Activated CD4-positive, CD25-positive, alpha-beta regulatory T cell treated with anti-CD3 and anti-CD28 coated beads, Interleukin-2, amount 50 U/mL, for 24 hours (primary cell): ENCODE results near the gene MICAL2.

Source experiments
- ATAC-seq, 2 donors: fragments of 150-1000 bp; cut with Tn5 transposase; one replicate each; pipeline ENCODE4 v1.10.0; 2021; ENCODE audit warnings: mild to moderate bottlenecking in 1 of 2, moderate library complexity in 1 of 2

The MICAL2 gene

DNA sequence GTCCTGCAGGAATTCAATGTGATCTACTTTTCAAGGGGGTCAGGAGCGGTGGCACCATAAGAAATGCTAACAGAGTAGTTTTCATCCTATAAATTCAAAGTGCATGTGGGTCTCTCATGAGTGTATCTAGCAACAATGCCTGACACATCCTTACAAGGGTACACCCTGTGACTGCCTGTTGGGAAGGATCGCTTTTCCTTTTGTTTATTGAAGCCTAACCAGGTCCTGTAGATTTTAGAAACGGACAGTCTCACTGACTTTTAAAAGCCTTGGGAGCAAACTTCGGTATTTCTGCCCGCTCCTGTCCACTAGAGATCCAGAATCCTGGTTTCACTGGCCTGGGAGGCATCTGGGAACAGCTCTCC lies 102.4 kb downstream of the MICAL2 start:
- ATAC-seq = no peak

DNA sequence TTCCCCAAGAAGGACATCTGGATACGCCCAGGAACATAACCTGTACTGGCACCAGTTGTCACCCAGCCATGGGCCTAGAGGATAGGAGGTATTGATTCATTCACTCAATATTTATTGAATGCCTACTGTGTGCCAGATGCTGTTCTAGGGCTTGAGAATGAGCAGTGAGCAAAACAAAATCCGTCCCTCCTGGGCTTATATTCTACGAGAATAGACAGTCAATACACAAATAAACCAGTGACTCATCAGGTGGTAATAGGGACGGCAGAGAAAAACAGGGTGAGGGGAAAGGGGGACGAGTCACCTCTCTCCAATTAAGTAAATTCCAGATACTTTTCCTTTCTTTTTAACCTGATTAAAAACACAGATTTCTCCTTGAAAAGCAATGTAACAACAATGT lies 103.5 kb downstream of the MICAL2 start:
- ATAC-seq = peak in 1 of 2 donors; percentile 35

DNA sequence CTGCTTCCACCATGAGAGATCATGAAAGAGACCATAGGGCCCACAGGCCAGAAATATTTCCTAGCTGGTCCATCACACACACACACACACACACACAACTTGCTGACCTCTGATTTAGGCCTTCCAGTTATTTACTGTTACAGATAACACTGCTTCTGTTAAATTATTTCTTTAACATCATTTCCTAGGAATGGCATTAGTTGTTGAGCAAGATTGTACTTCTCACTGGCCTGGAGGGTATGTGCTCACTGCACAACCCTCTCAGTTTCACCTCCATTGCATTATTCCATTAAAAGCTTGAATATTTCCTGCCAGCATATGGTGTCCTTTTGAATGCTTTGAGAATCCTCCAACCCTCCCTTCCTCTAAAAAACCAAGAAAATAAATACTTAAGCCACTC lies 104.4 kb downstream of the MICAL2 start:
- no peak for ATAC-seq

DNA sequence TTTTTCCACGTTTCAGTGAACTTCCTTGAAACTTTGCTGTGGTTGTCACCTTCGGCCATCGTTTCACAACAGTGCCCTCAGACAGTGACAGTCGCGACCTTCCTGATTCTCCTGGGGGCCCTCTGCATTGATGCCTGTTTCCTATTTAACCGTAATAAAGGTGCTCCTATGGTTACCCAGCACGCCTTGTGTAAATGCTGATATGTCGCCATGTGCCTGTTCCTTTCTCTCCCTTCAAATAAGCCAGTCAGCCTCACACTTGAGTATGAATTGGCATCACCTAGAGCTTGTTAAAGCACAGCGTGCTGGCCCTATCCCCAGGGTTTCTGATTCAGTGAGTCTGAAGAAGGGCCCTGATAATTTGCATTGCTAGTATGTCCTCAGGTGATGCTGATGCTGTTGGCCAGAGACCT lies 104.8 kb downstream of the MICAL2 start:
- no peak for ATAC-seq

DNA sequence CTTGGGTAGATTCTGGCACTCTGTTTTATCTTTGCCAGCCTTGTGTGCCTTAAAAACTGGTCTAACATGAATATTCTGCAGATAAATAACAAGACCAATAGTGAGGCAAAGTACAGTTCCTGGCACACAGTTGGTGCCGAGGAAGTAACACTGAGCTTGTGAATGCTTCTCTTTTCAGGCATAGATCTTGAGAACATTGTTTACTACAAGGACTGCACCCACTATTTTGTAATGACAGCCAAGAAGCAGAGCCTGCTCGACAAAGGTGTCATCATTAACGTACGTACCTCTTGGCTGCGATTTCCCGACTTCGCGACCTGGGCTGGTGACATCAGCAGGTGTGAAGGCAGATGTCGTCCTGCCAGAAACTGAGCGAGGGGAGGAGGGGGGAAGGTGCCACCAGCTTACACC lies 105.7 kb downstream of the MICAL2 start:
- ATAC-seq = no peak

DNA sequence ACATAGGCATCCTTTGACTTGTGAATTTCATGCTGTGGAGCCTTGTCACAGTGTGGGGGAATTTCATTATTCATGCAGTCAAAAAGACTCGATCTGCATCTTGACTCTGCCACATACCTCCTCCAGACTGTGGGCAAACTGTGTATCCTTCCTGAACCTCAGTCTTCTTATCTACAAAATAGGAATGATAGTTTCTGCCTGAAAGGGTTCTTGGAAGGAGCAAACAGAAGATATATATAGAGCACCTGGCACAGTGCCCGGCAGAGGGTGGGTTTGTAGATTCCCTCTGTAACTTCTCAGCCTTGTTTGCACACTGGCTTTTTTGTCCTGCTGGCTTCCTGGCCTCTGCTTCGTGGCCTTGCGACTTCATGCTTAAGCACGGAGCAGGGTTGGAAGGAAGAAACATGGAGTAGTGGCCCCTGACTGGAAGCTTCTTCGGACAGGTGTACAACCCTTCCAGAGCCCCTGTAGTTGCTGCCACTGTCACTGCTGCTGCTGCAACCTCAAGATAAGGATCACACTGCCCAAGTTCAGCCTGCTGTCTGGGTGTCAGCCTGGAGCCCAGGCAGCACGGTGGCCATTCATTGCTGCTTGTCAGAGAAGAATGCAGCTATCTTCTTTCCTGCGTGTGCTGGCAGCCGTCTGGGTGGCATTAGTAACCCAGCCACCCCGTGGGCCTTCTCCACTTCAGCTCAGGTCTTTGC lies 106.4 kb downstream of the MICAL2 start:
- no peak for ATAC-seq

DNA sequence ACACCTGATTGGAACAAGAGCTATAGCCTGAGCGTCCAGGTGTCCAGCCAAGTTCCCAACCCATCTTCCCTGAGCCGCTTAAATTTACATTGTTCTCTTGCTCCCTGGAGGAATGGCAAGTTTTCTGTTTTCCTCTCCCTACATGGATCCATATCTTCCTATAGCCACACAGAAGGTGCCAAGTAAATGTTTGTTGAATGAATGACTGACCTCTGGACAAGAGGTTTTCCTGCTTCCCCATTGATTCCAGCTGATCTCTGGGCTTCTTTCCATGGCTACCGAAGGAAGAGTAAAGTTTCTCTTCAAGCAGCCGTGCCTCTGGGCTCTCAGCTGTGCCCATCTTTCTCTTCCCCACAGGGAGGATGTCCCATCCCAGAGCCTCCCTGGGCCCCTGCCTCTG lies 107.5 kb downstream of the MICAL2 start:
- no peak for ATAC-seq

DNA sequence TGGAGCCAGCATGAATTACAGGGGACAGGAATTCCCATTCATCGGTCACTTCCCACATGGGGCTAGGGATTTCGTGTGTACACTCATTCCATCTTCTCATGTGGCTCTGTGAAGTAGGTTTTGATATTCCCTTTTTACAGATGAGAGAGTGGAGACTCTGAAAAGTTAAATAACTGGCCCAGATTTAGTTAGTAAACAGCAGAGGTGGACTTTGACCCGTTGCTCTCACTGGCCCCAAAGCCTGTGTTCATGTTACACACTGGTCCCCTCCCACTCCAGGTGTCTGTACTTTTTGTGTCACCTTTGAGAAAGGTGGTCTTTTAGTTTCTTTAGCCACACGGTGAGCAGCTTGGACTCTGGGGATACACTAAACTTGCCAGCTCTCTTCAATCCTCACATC lies 108.5 kb downstream of the MICAL2 start:
- no peak for ATAC-seq

DNA sequence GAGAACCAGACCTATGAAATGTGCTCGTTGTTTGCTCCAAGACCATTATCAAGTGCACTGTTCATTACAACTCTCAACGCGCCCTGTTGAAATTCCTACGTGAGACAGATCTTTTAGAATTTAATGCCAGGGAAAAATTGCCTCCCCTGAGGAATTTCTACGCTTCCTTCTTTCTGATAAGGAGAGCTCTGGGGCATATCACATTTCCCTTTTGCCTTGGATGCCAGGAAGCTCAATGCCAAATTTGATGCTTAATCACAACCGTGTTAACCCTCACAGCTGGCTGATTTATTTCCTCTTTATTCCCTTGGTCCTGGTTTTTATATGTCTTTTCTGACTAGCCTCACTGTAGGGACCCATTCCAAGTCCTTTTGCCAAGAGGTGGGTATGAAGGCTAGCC lies 109.4 kb downstream of the MICAL2 start:
- ATAC-seq = no peak

DNA sequence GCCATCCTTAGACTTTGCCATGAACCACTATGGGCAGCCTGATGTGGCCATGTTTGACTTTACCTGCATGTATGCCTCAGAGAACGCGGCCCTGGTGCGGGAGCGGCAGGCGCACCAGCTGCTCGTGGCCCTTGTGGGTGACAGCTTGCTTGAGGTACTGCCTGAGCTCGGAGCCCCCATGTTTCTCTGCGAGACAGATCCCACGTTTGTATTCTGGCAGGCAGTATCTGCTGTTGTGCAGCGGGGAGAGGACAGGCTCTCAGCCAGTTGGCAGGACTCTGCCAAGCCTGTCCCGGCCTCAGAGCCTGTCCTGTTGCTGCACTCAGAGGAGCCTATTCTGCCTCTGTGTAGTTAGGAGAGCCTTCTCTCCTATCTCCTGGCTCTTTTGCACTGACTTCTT lies 109.9 kb downstream of the MICAL2 start:
- ATAC-seq = no peak

DNA sequence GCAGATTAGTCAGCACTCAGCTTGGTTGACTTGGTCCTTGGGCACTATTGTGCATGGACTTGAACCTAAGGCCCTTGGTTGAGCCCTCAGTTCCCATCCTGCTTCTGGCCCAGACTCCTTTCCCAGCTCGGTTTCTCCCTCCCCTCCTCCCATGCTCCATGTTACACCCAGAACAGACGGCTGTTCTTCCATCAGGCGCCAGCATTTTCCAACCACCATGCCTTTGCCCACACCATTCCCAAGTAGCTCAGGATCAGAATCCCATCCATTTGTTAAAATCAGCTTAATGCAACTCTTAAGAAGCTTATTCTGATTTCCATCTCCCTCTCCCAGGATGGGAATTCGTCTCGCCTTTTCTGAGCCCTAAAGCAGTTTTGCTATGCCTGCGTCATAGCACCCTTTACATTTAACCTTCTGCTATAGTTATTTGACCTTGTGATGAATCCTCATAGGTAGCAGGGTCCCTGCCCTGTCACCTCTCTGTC lies 110.7 kb downstream of the MICAL2 start:
- ATAC-seq = no peak

DNA sequence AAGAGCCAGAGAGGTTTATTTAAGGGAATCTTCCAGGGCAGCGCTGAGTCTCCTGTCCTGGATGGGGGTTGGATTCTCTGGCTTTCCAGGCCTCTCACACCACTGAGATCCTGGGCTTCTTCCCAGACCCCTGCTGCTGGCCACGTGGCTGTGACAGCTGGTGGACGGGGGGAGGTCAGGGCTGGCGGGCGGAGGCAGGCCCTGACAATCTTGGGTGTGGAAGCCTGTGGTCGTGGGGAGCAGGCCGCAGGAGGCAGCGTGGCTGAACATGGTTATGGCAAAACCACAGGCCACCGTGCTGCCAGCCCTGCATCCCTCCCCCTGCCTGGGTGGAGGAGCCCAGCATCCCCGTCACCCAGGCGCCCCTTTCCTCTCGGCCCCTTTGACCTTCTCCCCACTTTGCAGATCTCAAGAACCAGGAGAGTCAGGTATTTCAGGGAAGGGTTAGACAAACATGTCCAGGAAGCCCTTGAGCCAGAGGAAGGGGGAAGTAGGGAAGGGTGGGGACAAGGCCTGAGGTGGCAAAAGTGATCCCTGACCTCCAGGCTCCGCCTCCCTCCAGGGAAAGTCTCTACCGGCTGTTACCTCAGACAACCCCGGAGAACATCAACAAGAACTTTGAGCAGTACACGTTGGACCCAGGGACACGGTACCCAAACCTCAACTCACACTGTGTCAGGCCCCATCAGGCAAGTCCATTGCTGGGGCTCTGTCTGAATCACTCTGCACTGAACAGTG lies 111.8 kb downstream of the MICAL2 start:
- ATAC-seq = no peak

DNA sequence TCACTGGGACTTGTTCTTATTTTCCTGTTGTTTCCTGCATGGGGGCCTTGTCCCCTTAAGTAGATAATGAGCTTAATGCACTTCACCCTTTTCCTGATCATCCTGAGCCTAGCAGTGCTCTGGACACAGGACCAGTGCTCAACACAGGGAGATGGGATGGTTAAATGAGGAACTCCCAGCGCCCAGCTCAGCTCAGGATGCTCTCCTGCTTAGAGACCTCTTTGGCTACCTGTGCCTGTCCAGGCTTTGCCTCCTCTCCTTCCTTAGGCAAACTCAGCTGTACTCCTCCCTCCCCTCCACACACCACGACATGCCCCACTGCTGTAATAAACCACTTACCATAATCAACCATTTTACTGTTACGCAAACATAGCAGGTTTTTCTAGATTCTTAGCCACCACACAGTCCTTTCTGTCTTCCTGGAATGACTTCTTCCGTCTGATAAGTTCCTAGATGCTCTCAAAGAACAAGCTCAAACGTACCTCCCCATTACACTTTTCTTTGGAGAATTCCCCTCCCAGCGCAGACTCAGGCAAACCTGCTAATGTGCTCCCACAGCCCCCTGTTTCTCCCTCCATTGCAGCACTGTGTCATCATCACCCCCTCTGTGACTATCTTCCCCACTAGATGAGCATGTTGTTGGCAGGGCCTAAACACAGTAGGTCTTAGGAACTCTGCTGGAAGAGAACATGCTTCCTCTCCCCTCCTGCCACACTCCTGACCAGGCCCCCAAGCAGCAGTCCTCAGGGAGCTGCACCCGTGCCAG lies 113.6 kb downstream of the MICAL2 start:
- ATAC-seq = peak; percentile 11 to 12

DNA sequence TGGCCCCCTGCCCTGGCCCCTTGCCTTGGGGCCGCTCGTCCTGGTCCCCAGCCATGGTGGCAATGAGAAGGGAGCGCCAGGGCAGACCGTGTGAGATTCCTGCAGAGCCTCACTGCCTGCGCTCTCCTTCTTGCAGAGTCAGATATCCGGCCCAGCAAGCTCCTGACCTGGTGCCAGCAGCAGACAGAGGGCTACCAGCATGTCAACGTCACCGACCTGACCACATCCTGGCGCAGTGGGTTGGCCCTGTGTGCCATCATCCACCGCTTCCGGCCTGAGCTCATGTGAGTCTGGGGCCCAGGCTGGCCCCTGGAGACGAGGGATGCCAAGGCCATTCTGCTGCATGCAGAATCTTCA lies 114.1 kb downstream of the MICAL2 start:
- peak; percentile 98 to 99 for ATAC-seq

DNA sequence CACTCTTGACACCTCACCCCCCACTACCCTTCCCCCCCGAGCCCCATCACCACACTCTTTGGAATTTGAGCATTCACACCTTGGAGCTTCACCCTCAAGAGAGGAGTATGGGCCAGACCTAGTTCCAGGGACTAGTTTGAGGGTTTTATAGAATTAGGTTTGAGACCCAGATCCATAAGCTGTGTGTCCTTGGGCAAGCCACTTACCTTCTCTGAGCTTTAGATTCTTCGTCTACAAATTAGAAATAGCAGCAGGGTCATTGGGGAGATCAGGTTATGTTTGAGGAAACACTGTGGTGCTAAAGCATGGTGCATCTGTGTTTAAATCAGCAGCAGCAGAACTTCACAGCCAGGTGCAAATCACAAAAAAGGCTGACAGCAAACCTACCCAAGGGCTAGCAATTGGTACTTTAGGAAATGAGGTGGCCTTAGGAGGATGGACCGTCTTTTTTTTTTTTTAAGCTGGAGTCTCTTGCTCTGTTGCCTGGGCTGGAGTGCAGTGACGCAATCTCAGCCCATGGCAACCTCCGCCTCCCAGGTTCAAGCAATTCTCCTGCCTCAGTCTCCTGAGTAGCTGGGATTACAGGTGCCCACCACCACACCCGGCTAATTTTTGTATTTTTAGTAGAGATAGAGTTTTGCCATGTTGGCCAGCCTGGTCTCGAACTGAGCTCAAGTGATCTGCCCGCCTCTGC lies 114.8 kb downstream of the MICAL2 start:
- no peak for ATAC-seq

DNA sequence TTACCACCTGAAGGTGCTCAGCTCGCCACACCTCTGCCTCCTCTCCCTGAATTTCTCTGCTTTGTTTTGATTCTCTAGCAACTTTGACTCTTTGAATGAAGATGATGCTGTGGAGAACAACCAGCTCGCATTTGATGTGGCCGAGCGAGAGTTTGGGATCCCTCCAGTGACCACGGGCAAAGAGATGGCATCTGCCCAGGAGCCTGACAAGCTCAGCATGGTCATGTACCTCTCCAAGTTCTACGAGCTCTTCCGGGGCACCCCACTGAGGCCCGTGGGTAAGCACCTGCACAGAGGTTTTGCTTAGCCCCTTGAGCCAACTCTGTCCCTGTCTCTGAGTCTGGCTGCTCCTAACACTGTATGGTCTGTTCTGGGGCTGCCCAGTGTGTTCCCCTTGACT lies 115.7 kb downstream of the MICAL2 start:
- ATAC-seq = no peak

DNA sequence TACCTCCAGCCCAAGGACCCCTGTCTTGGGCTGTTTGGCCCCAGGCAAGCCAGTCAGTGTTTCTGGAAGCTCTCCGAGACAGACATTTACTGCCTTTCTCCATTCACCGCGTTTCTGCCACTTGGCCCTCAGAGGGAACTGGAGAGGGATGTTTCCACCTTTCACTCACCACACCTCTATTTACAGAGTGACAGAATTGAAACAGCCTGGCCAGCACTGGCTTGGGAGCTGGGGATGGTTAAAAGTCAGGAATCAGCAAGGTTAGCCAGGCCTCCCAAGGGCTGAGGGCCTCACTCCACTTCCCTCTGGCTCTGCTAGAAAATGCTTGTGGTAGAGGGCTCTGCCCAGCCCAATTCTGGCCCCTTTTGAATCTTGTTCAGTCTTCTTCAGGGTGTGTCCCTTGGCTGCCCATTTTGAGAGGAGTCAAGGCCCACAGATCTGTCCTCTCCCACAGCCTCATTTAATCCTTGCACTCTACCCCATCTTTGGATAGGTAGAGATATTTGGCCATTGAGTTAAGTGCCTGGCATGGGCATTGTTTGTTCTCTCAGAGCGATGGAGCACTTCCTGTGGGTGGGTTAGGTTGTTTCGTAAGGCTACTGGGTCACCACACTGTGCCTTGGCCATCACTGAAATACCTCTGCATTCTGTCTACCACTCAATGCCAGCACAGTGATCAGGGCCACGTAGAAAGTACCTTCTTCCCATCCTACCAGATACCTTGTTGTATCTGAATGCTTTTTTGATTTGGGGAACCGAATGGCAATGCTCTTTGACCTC lies 119.2 kb downstream of the MICAL2 start:
- ATAC-seq = no peak

DNA sequence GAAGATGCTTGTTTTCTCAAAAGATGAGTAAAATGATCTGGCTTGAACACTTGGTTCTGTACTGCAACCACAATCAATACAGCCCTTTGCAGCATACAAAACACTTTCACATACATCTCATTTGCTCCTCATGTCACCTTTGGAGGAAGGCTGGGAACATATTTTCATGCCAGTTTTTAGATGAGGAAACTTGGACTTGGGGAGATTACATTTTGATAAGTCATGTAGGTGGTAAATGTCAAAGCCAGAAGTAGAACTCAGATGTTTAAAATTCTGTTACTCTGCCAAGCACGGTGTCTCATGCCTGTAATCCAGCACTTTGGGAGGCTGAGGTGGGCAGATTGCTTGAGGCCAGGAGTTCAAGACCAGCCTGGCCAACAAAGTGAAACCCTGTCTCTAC lies 121.8 kb downstream of the MICAL2 start:
- ATAC-seq = no peak

DNA sequence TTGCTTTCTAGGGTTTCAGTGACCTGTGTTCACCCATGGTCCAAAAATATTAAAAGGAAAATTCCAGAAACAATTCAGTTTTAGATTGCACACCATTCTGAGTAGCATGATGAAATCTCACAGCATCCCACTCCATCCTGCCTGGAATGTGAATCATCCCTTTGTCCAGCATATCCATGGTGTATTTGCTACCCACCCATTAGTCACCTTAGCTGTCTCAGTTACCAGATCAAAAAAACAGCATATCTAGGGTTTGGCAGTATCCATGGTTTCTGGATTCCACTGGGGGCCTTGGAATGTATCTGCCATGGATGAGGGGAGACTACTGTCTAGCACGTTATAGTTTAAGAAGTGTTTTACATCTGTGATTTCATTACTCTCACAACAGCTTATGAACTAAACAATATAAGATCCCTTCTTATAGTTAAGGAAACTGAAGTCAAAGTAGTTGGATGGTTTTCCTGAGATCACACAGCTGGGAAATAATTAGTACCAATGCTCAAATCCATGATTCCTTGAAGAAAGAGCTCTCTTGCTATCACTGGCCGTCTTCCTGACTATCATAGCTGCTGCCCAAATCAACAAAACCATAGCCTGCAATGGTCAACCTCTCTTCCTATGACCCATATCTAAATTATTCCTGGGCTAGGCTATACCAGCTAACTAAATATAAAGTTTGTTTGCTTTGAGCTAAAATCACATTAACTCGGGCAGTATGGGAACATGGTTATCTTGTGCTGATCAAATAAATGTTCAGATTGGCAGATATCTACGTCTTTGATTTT lies 122.6 kb downstream of the MICAL2 start:
- ATAC-seq = no peak

DNA sequence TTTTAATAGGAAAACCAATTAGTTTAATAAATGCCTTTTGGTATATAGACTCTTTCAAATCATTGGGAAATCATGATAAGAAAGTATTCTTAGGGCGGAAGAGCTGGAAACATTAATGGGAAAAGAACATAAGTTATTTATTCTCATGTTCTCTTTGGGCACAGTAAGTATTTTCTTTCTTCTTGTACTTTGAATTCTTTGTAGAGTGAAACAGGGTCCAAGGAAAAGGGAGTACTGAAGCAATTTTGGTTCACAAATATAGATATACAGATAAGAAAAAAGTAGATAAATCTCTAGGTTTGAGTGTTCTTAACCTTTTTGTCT lies 123.2 kb downstream of the MICAL2 start:
- ATAC-seq = no peak

DNA sequence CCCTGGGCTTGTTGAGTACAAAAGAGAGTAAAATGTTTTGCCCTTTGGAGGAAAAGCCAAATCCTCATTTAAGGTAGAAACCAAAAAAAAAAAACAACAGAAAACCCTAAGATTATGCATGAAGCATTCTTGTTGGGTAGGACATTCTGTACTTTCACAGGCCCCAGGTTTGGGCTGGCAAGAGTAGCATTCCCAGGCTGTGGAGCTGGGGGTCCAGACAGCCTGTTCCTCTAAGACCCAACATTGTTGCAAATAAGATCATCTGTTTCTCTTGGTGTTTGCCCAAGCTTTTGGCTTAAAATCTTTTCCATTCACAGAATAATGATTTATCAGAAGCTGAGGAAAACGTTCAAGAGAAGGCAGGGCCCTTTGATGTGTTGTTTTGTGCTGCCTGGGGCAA lies 123.8 kb downstream of the MICAL2 start:
- ATAC-seq = no peak

DNA sequence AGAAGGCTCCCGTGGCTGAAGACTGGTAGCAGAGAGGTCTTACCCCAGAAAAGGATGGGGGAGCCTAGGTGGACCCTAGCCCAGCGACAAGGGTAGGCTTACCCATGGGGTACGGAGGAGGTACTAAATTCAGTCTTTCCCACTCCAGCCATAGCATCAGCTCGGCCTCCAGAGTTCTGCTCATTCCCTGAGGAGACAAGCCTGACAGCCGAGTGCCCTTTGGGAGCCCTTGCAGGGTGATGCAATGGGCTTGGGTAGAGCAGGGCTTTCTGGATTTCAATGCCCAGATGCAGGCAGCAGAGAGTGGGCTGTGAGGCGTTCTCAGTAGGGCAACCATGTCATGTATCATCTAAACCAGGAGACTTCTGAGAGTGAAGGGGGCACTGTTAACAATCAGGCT lies 124.7 kb downstream of the MICAL2 start:
- ATAC-seq = no peak
